ENCODE data around the gene GPR22. TPM values are rescaled to one million over a fixed set of nuclear protein-coding genes. Genes with fewer than 3 reads are reported as not detected.

GPR22 gene
- total RNA-seq, 2 donors from 2014 or later = 0.13 TPM; not detected in 1

DNA sequence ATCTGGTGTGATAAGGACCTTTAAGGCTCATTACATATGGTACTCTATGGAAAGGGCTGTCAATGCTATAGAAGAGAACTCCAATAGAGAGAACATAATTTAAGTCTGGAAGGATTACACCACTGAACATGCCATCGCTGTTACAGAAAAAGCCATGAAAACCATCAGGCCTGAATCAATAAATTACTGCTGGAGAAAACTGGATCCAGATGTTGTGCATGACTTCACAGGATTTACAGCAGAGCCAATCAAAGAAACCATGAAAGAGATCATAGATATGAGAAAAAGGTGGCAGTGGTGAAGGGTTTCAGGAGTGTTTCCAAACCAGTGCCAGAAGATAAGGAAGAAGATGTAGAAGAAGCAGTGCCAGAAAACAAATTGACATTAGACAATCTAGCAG lies 18.9 kb upstream of the GPR22 start:
- TF ChIP-seq, protein P1, sequence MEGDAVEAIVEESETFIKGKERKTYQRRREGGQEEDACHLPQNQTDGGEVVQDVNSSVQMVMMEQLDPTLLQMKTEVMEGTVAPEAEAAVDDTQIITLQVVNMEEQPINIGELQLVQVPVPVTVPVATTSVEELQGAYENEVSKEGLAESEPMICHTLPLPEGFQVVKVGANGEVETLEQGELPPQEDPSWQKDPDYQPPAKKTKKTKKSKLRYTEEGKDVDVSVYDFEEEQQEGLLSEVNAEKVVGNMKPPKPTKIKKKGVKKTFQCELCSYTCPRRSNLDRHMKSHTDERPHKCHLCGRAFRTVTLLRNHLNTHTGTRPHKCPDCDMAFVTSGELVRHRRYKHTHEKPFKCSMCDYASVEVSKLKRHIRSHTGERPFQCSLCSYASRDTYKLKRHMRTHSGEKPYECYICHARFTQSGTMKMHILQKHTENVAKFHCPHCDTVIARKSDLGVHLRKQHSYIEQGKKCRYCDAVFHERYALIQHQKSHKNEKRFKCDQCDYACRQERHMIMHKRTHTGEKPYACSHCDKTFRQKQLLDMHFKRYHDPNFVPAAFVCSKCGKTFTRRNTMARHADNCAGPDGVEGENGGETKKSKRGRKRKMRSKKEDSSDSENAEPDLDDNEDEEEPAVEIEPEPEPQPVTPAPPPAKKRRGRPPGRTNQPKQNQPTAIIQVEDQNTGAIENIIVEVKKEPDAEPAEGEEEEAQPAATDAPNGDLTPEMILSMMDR (IDR thresholded peaks at IDR 0.05) = no peak
- intact Hi-C loops (cut with DNase I) = no loop called here
- Histone ChIP-seq H3K9ac (ENCODE audit: low read depth in 2 of 2, low read length in 2 of 2) (no peak overlapping the region), H3K27me3 (no peaks in the 10 kb centered on the region), H3K27ac (no peak overlapping the region), H3K36me3 (no peaks in the 10 kb centered on the region), H3K4me1 (no peaks in the 10 kb centered on the region), H3K4me3 (no peak overlapping the region), H3K9me3 (no peaks in the 10 kb centered on the region)
- DNase-seq = no peak

DNA sequence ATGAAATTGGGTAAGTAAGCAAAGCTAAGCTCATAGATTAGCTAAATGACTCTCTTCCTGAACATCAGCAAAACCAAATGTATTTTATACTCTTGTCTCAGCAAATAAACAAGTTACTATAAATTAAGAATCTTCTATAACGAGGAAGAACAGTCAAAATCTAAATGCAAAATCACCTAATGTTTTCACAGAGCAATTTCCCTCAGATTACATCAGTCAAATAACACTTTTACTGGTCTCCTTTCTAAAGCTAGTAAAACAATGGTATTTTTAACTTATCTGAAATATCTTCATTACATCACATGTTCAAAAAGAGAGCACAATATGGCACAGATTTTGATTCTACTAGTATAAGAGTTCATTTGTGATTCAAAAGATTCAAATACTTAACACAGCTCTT lies 16.5 kb upstream of the GPR22 start:
- Histone ChIP-seq H3K36me3 (no peaks in the 10 kb centered on the region), H3K9me3 (no peaks in the 10 kb centered on the region), H3K9ac (ENCODE audit: low read depth in 2 of 2, low read length in 2 of 2) (no peak overlapping the region), H3K27me3 (no peaks in the 10 kb centered on the region), H3K27ac (no peak overlapping the region), H3K4me1 (no peaks in the 10 kb centered on the region), H3K4me3 (no peak overlapping the region)
- intact Hi-C loops (cut with DNase I) = no loop called here
- DNase-seq = no peak
- TF ChIP-seq, protein P1 (IDR thresholded peaks at IDR 0.05) = no peak

GRCh38 chr7:107461938-107462533 lies 7.8 kb upstream of the GPR22 start:
- Histone ChIP-seq H3K9me3 (no peaks in the 10 kb centered on the region), H3K36me3 (no peaks in the 10 kb centered on the region), H3K4me3 (no peak overlapping the region), H3K27ac (no peak overlapping the region), H3K4me1 (no peaks in the 10 kb centered on the region), H3K27me3 (no peaks in the 10 kb centered on the region), H3K9ac (ENCODE audit: low read depth in 2 of 2, low read length in 2 of 2) (no peak overlapping the region)
- intact Hi-C loops (cut with DNase I) = loop anchor here (2.0 to 10.0 kb wide), 3 partner anchors 113 to 415 kb away; no protein-coding TSS in a partner anchor
- DNase-seq = no peak
- TF ChIP-seq, protein P1 (IDR thresholded peaks at IDR 0.05) = no peak

- no peaks in the 10 kb centered on the region for H3K4me1 ChIP-seq
Measured at GRCh38 chr7:107463139-107464078, 6.4 kb upstream of the GPR22 start.

DNA sequence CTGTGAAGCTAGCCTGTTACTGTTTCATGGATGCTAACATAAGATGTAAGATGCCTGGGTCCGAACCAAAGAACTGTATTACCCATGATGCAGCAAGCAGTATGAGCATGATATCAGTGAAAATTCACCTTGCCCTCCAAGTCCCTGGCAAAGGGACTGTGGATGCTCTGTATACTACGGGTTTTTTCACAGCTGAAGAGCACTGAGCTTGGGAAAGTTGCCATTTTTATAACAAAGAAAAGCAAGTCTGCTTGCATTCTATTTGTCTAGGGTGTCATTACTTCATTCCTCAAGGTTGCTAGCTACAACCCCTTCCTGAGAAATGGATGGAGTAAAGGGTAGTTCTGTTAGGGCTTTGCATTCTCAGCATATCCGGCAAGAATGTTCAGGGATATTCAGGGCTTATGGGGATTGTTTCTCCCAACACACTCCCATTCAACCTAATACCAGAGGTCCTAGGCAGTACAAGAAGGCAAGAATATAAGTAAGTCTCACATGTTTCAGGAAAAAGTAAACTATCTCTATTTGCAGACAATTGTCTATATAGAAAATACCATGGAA lies 5.1 kb upstream of the GPR22 start:
- H3K27ac ChIP-seq = no peak overlapping the region

More at GRCh38 chr7:107463139-107464078, 6.4 kb upstream of the GPR22 start:
- TF ChIP-seq, protein P1 (IDR thresholded peaks at IDR 0.05) = peak; percentile 60
- no peak overlapping the region for H3K4me3 ChIP-seq
- H3K9me3 ChIP-seq = no peaks in the 10 kb centered on the region
- no peaks in the 10 kb centered on the region for H3K36me3 ChIP-seq
- no peak overlapping the region for H3K9ac ChIP-seq (ENCODE audit: low read depth in 2 of 2, low read length in 2 of 2)
- H3K27me3 ChIP-seq = no peaks in the 10 kb centered on the region
- intact Hi-C loops (cut with DNase I) = loop anchor here (2.0 to 10.0 kb wide), 3 partner anchors 111 to 414 kb away; no protein-coding TSS in a partner anchor
- H3K27ac ChIP-seq = no peak overlapping the region
- DNase-seq = peak; percentile 34

More for the DNA sequence above, 5.1 kb upstream of the GPR22 start:
- H3K9me3 ChIP-seq = no peaks in the 10 kb centered on the region
- H3K4me3 ChIP-seq = no peak overlapping the region
- intact Hi-C loops (cut with DNase I) = loop anchor here (5.0 to 10.0 kb wide), 2 partner anchors 110 to 413 kb away; no protein-coding TSS in a partner anchor
- H3K9ac ChIP-seq (ENCODE audit: low read depth in 2 of 2, low read length in 2 of 2) = no peak overlapping the region
- H3K4me1 ChIP-seq = no peaks in the 10 kb centered on the region
- no peak for DNase-seq
- H3K27me3 ChIP-seq = no peaks in the 10 kb centered on the region
- TF ChIP-seq, protein P1 (IDR thresholded peaks at IDR 0.05) = no peak
- H3K36me3 ChIP-seq = no peaks in the 10 kb centered on the region

Measured in colonic mucosa (tissue), 4 donors.